ENCODE measurements around the gene AHDC1. TPM values are rescaled to one million over a fixed set of nuclear protein-coding genes. Genes with fewer than 3 reads are reported as not detected.
A peak's percentile ranks its signal among the peaks of the same experiment; 100 is the strongest.

AHDC1 gene
- total and polyA plus RNA-seq, 2 of the 13 experiments (the other 11 are each of a cell fraction or from before 2014, with no cell fraction given), result 1.0 to 2.7 TPM

DNA sequence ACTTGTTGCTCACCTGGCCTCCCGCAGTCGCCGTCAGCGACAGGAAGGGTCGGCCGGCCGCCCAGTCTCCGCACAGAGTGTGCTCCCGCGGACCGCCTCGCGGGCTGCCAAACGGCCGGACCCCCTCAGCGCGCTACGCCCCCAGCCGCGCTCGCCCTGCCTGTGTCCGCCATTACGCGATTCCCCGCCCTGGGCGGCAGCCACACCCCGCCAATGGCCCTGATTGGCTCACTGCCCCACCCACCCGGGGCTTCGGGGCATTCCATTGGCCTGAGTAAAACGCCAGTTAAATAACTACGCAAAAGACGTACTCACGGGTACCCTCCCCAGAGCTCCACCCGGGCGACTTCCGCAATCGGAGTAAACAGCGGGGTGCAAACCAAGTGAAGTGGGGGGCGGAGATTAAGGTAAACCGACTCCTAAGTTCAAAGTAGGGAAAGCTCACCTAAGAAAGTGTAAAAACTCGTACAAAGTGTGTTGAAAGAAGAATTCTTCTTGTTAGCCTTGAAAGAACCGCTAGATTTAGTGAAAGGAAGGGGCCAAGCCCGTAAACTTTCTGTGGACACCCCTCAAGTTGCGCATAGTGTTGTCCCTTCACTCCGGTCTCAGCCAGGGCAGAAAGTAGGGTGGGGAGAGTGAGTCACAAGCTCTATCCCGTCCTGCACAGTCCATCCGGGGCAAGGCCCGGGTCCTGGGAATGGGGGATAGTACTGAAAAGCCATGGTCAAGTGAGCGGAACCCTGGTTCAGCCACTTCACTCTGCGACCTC lies 113.8 kb downstream of the AHDC1 start, which contains the start of gene WASF2 (continued):
- TF ChIP-seq, protein P1, sequence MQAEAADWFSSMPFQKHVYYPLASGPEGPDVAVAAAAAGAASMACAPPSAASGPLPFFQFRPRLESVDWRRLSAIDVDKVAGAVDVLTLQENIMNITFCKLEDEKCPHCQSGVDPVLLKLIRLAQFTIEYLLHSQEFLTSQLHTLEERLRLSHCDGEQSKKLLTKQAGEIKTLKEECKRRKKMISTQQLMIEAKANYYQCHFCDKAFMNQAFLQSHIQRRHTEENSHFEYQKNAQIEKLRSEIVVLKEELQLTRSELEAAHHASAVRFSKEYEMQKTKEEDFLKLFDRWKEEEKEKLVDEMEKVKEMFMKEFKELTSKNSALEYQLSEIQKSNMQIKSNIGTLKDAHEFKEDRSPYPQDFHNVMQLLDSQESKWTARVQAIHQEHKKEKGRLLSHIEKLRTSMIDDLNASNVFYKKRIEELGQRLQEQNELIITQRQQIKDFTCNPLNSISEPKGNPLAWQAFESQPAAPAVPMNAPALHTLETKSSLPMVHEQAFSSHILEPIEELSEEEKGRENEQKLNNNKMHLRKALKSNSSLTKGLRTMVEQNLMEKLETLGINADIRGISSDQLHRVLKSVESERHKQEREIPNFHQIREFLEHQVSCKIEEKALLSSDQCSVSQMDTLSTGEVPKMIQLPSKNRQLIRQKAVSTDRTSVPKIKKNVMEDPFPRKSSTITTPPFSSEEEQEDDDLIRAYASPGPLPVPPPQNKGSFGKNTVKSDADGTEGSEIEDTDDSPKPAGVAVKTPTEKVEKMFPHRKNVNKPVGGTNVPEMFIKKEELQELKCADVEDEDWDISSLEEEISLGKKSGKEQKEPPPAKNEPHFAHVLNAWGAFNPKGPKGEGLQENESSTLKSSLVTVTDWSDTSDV (CRISPR knock-in tag; IDR thresholded peaks at IDR 0.05), result no peak
- TF ChIP-seq ZNF589 (CRISPR knock-in tag; conservative IDR thresholded peaks at IDR 0.05) (peak; percentile 76; the same call in 1 of the 2 replicates), MIER3 (CRISPR knock-in tag; IDR thresholded peaks at IDR 0.05; ENCODE audit: borderline replicate concordance) (peak; percentile 51; the same call in 1 of the 2 replicates), TOPORS (CRISPR knock-in tag; IDR thresholded peaks at IDR 0.05) (0 out of 2 replicates have a peak, but pooled peaks have one; percentile 43), DNMT1 (CRISPR knock-in tag; IDR thresholded peaks at IDR 0.05) (0 out of 2 replicates have a peak, but pooled peaks have one; percentile 67), RXRB (CRISPR knock-in tag; IDR thresholded peaks at IDR 0.05; ENCODE audit: borderline replicate concordance) (peak; percentile 25; the same call in 1 of the 2 replicates), ZNF547 (CRISPR knock-in tag; IDR thresholded peaks at IDR 0.05) (0 out of 2 replicates have a peak, but pooled peaks have one; percentile 55), GABPA (IDR thresholded peaks at IDR 0.05; ENCODE audit: low read depth, low read length) (no peak), GABPA (CRISPR knock-in tag; IDR thresholded peaks at IDR 0.05; ENCODE audit: low read depth) (peak; percentile 78), ZBED4 (CRISPR knock-in tag; IDR thresholded peaks at IDR 0.05; ENCODE audit: borderline replicate concordance) (0 out of 2 replicates have a peak, but pooled peaks have one; percentile 42), MYNN (CRISPR knock-in tag; IDR thresholded peaks at IDR 0.05; ENCODE audit: low read depth) (no peak), HOXA9 (CRISPR knock-in tag; IDR thresholded peaks at IDR 0.05; ENCODE audit: borderline replicate concordance) (0 out of 2 replicates have a peak, but pooled peaks have one; percentile 37), ZBTB44 (CRISPR knock-in tag; IDR thresholded peaks at IDR 0.05) (no peak), CBFB (CRISPR knock-in tag; IDR thresholded peaks at IDR 0.05) (peak; percentile 17; the same call in 1 of the 2 replicates), ZNF335 (CRISPR knock-in tag; IDR thresholded peaks at IDR 0.05) (no peak), IRF1 (CRISPR knock-in tag; IDR thresholded peaks at IDR 0.05; ENCODE audit: low read depth) (no peak), NBN (conservative IDR thresholded peaks at IDR 0.05) (no peak)
- TF ChIP-seq, protein P2, sequence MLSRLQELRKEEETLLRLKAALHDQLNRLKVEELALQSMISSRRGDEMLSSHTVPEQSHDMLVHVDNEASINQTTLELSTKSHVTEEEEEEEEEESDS (CRISPR knock-in tag; IDR thresholded peaks at IDR 0.05; ENCODE audit: borderline replicate concordance), result no peak
- TF ChIP-seq, protein P3, sequence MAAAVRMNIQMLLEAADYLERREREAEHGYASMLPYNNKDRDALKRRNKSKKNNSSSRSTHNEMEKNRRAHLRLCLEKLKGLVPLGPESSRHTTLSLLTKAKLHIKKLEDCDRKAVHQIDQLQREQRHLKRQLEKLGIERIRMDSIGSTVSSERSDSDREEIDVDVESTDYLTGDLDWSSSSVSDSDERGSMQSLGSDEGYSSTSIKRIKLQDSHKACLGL (CRISPR knock-in tag; IDR thresholded peaks at IDR 0.05), result peak; percentile 82

Data from HepG2 (cell line).